Neural crest cell (in vitro differentiated cells): ENCODE results near the gene KCNIP4. TPM values are rescaled to one million over a fixed set of nuclear protein-coding genes. Genes with fewer than 3 reads are reported as not detected.

Experiments
- DNase-seq: peaks from one replicate; pipeline ENCODE4 v3.0.0; 2021; ENCODE audit warnings: low read depth, mixed read lengths, low spot score
- H3K27ac Mint-ChIP-seq: one replicate; pipeline ENCODE4 v1.8.0; 2021; ENCODE audit warnings: mild to moderate bottlenecking, mixed read lengths; ENCODE audit not compliant: unreplicated experiment
- H3K27me3 Mint-ChIP-seq: 2 replicates; pipeline ENCODE4 v1.8.0; 2021; ENCODE audit warnings: low read depth, mild to moderate bottlenecking, mixed read lengths
- H3K36me3 Mint-ChIP-seq: 2 replicates; pipeline ENCODE4 v1.8.0; 2021; ENCODE audit warnings: low read depth, mild to moderate bottlenecking, mixed read lengths
- H3K4me1 Mint-ChIP-seq: 2 replicates; pipeline ENCODE4 v1.8.0; 2021; ENCODE audit warnings: mixed read lengths
- H3K4me3 Mint-ChIP-seq: one replicate; pipeline ENCODE4 v1.8.0; 2021; ENCODE audit warnings: mild to moderate bottlenecking, mixed read lengths
- H3K9me3 Mint-ChIP-seq: 2 replicates; pipeline ENCODE4 v1.8.0; 2021; ENCODE audit warnings: mixed read lengths
- total RNA-seq: library from RNA; stranded (reverse); gene quantifications from 2 replicates; pipeline ENCODE4 v1.2.1, GENCODE V29; 2021
- TF ChIP-seq, protein P1 (sequence below): fragments of 200-600 bp; sonication (generic); conservative IDR thresholded peaks from 2 replicates; pipeline ENCODE4 v1.5.0; 2021; ENCODE audit warnings: antibody characterized with exemption, mild to moderate bottlenecking

Gene KCNIP4
- total RNA-seq, 1 donor from 2014 or later, result 0.33 TPM

DNA sequence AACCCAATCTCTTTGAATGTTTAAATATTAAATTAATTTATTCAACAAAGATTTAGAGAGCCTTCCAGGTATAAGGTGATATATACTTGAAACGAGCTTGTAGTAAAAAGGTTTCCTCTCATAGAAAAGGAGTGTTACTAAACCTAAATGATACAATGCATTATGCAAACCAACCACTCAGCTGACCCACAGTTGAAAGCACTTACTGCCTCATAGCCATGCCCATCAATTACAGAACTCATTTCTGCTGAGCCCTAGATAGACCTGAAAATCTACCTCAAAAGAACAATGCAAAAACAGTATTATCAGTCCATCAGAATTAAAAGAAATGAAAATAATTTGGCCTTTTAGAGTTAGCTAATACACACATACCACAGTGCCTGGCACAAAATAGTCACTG lies 75.4 kb downstream of the KCNIP4 start:
- Mint-ChIP-seq H3K4me3 (no peak overlapping the region), H3K9me3 (no peaks in the 10 kb centered on the region), H3K36me3 (no peaks in the 10 kb centered on the region), H3K27ac (no peak overlapping the region), H3K27me3 (no peaks in the 10 kb centered on the region), H3K4me1 (no peaks in the 10 kb centered on the region)
- no peak for DNase-seq
- TF ChIP-seq, protein P1, sequence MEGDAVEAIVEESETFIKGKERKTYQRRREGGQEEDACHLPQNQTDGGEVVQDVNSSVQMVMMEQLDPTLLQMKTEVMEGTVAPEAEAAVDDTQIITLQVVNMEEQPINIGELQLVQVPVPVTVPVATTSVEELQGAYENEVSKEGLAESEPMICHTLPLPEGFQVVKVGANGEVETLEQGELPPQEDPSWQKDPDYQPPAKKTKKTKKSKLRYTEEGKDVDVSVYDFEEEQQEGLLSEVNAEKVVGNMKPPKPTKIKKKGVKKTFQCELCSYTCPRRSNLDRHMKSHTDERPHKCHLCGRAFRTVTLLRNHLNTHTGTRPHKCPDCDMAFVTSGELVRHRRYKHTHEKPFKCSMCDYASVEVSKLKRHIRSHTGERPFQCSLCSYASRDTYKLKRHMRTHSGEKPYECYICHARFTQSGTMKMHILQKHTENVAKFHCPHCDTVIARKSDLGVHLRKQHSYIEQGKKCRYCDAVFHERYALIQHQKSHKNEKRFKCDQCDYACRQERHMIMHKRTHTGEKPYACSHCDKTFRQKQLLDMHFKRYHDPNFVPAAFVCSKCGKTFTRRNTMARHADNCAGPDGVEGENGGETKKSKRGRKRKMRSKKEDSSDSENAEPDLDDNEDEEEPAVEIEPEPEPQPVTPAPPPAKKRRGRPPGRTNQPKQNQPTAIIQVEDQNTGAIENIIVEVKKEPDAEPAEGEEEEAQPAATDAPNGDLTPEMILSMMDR, result no peak

DNA sequence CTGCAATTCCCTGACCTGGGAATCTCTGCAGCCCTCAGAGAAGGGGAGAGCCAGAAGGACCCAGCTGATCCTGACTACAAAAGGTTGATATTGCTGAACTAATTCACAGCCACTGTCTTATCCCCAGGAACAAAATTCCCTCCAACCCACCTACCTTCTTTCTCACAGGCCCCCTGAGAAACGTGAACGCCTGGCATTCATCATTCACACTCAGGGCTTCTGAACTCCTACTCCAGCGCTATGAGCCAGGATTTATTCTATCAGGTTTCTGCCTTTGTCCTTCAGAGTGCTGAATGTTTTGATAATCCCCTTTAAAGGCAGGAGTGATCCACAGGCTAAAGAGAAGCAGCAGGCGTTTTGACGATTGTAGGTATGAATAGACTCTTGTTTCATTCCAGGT lies 76.5 kb downstream of the KCNIP4 start:
- Mint-ChIP-seq H3K4me3 (no peak overlapping the region), H3K4me1 (no peaks in the 10 kb centered on the region), H3K9me3 (no peaks in the 10 kb centered on the region), H3K27me3 (no peaks in the 10 kb centered on the region), H3K36me3 (no peaks in the 10 kb centered on the region), H3K27ac (no peak overlapping the region)
- DNase-seq, result no peak
- TF ChIP-seq, protein P1, result no peak

DNA sequence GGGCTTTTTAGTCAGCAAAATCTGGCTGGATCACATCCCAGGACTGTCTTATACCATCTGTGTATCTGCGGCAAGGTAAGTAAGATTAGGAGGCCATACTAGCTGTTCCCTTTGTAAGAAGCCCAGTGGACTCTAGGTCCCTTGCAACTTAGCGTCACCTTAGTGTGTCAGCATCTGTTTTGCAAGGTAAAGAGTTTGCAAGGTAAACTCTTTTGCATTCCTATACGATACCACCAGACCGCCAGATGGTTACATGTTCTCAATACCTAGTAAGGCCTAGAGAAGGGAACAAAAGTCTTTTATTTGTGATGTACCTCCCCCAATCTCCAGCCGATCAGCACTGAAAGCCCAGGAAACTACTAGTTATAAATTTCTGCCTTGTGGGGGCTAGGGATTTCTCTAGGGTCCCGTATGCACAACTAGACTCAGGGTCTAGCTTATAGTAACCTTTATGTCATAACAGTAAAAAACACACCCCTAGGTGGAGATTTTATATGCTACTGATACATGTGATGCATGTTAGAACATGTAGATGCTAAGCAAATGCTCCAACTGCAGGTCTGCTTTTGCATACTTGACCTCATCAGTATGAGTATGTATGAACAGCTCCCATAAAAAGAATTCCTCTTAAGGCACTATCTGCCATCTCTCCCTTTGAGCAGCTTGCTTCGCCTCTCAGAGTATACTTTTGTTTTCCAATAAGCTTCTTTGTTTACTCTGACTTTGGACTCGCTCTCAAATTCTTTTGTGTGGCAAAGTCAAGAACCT lies 78.4 kb downstream of the KCNIP4 start:
- H3K27me3 Mint-ChIP-seq, result peaks cover under 1% of the 10 kb centered on the region
- H3K4me3 Mint-ChIP-seq, result no peak overlapping the region
- TF ChIP-seq, protein P1, result no peak
- no peak overlapping the region for H3K27ac Mint-ChIP-seq
- H3K9me3 Mint-ChIP-seq, result no peaks in the 10 kb centered on the region
- no peaks in the 10 kb centered on the region for H3K36me3 Mint-ChIP-seq
- no peak for DNase-seq
- H3K4me1 Mint-ChIP-seq, result no peaks in the 10 kb centered on the region

DNA sequence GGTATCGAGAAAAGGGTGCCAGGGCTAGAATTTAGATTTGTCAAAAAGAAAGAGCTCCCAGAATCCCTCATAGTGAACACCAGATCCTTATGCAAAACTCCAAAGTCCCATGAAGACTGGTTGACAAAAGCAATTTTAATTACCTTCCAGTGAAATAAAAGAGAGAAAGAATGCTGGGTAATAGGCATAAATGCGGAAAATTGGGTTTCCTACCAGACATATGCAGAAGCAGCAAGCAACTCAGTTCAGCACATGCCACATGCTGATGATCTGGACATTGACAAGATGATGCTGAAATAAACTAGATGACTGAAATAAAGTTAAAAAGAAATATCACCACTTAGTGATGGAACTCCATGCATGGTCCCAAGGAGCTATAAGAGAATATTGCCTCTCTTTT lies 83.9 kb downstream of the KCNIP4 start:
- TF ChIP-seq, protein P1, result no peak
- Mint-ChIP-seq H3K27ac (no peak overlapping the region), H3K9me3 (no peaks in the 10 kb centered on the region), H3K27me3 (peaks cover 2% of the 10 kb centered on the region), H3K4me1 (no peaks in the 10 kb centered on the region), H3K4me3 (no peak overlapping the region), H3K36me3 (no peaks in the 10 kb centered on the region)
- DNase-seq, result no peak

DNA sequence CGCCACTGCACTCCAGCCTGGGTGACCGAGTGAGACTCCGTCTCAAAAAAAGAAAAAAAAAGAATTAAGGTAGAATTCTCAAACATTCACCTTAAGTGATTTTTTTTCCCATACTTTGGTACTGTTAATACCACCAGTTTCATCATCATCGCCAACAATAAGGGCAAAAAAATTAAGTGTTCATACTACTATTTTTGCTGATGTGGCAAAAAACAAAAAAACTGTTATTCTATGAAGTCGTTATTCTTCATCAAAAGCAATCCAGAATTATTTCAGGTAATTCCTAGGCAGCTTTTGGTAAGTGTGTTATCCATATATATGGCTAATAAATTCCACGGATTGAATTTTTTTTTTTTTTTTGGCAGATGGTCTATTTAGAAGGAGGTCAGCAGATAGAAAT lies 85.7 kb downstream of the KCNIP4 start:
- TF ChIP-seq, protein P1, result no peak
- no peaks in the 10 kb centered on the region for H3K36me3 Mint-ChIP-seq
- no peak overlapping the region for H3K27ac Mint-ChIP-seq
- H3K4me1 Mint-ChIP-seq, result no peaks in the 10 kb centered on the region
- H3K4me3 Mint-ChIP-seq, result no peak overlapping the region
- peaks cover 2% of the 10 kb centered on the region for H3K27me3 Mint-ChIP-seq
- no peak for DNase-seq
- no peaks in the 10 kb centered on the region for H3K9me3 Mint-ChIP-seq
